ENCODE measurements around the gene CACNA1C.

DNA sequence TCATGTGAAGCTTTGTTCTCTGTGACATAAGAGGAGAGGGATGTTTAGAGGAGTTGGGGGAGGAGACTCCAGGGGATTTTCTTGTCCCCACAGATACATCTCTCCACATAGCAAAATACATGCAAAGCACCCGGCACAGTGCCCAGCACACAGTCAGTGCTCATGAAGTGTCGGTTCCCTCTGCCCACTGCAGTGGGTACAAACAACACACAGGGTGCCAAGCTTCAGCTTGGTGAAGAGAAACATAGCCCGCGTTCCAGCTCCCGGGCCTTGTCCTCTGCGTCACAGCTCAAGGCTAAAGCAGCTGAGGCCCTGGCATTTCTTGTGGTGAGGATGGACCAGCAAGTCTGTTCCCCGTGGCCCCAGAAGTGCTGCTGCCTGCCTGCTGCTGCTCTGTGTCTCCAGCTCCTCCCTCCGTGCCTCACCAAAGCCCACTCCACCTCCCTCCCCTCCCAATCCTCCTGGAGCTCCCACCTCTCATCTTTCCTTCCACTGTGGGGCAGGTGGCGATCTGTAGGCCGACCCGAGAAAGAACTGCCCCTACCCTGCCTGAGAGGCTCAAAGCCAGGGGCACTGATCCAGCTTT, 685.0 kb downstream of the CACNA1C start:
- TF ChIP-seq, protein P1, sequence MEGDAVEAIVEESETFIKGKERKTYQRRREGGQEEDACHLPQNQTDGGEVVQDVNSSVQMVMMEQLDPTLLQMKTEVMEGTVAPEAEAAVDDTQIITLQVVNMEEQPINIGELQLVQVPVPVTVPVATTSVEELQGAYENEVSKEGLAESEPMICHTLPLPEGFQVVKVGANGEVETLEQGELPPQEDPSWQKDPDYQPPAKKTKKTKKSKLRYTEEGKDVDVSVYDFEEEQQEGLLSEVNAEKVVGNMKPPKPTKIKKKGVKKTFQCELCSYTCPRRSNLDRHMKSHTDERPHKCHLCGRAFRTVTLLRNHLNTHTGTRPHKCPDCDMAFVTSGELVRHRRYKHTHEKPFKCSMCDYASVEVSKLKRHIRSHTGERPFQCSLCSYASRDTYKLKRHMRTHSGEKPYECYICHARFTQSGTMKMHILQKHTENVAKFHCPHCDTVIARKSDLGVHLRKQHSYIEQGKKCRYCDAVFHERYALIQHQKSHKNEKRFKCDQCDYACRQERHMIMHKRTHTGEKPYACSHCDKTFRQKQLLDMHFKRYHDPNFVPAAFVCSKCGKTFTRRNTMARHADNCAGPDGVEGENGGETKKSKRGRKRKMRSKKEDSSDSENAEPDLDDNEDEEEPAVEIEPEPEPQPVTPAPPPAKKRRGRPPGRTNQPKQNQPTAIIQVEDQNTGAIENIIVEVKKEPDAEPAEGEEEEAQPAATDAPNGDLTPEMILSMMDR (conservative IDR thresholded peaks at IDR 0.05 in 1 of 2, IDR thresholded peaks at IDR 0.05 in 1 of 2; ENCODE audit: low read depth in 1 of 2, low read length in 2 of 2) = no peak
- TF ChIP-seq EZH2 (IDR thresholded peaks at IDR 0.05; ENCODE audit: low read length, missing control alignments) = no peak
